ENCODE measurements around the gene CMSS1. TPM values are rescaled to one million over a fixed set of nuclear protein-coding genes. Genes with fewer than 3 reads are reported as not detected.

The CMSS1 gene
- total and polyA plus RNA-seq, 8 donors: 14.4 to 29.9 (median 15.9) TPM

GRCh38 chr3:99780749-99781148, 36.9 kb upstream of the CMSS1 start:
- intact Hi-C loops (cut with DNase I): no loop called here
- DNase-seq (no peak), ATAC-seq (no peak), FAIRE-seq (no peak)
- Histone ChIP-seq H3K27ac (no peak overlapping the region), H3K4me1 (no peaks in the 10 kb centered on the region), H3K4me3 (no peak overlapping the region), H3K27me3 (no peaks in the 10 kb centered on the region), H3K36me3 (no peaks in the 10 kb centered on the region), H3K9me3 (no peaks in the 10 kb centered on the region)
- TF ChIP-seq CTCF (IDR thresholded peaks at IDR 0.05): no peak
- 64 to 66% methylated on average over 3 of the region's 3 CpGs for WGBS, 2 donors

DNA sequence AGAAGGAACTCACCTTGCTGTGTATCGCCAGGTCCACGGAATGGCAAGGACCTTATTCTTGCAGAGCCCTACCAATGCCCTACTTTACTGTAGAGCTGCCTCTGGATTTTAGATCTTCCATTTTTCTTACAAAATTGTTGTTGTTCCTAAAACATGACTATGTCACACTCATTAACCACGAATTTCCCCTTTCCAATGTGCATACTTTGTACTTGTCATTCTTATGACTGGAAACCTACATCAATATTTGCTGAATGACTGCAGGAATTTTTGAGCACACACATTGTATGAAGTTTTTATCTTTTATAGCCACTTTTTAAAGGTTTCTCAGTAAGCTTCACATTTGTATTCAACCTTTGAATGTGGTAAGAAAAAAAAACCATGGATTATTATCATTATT, 35.9 kb upstream of the CMSS1 start:
- WGBS, 2 donors: 68 to 76% methylated on average over 3 of the region's 3 CpGs
- no peaks in the 10 kb centered on the region for H3K4me1 ChIP-seq
- intact Hi-C loops (cut with DNase I): no loop called here
- ATAC-seq (no peak), FAIRE-seq (no peak), DNase-seq (no peak)
- H3K27ac ChIP-seq: no peak overlapping the region
- no peaks in the 10 kb centered on the region for H3K27me3 ChIP-seq
- TF ChIP-seq CTCF (IDR thresholded peaks at IDR 0.05): no peak
- no peak overlapping the region for H3K4me3 ChIP-seq
- no peaks in the 10 kb centered on the region for H3K36me3 ChIP-seq
- H3K9me3 ChIP-seq: no peaks in the 10 kb centered on the region

DNA sequence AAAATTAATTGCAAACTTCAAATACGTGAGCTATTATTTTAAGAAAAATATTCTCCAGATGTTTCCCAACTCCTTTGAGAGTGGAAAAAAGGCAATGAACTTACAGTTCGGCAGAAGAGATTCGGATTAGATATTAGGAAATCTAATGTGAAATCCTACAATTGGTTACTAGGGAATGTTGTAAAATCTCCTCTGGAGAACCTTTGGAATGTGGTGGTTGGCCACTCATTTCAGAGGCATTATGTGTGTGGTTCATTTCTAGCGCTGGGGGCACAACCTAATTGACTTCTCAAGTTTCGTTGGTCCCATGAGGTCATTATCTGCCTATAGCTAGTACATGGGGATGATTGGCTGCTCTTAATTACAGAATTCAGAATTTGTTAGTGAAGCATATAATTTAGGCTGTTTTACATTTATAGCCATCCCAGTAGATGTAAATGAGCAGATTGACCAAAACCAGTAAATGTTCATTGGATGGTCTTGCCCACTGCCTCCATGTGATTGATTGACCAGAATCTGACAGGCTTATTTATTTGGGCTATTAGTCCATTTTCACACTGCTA, 34.6 kb upstream of the CMSS1 start:
- Histone ChIP-seq H3K27me3 (no peaks in the 10 kb centered on the region), H3K9me3 (no peaks in the 10 kb centered on the region), H3K4me1 (no peaks in the 10 kb centered on the region), H3K36me3 (no peaks in the 10 kb centered on the region), H3K27ac (no peak overlapping the region), H3K4me3 (no peak overlapping the region)
- ATAC-seq (peak in 1 of 4 donors; percentile 18), DNase-seq (no peak), FAIRE-seq (no peak)
- 44 to 48% methylated on average over 5 of the region's 5 CpGs for WGBS, 2 donors
- intact Hi-C loops (cut with DNase I): no loop called here
- TF ChIP-seq CTCF (IDR thresholded peaks at IDR 0.05): no peak

GRCh38 chr3:99789011-99789721, 28.5 kb upstream of the CMSS1 start:
- intact Hi-C loops (cut with DNase I): no loop called here
- no peak for FAIRE-seq
- no peaks in the 10 kb centered on the region for H3K36me3 ChIP-seq
- TF ChIP-seq CTCF (IDR thresholded peaks at IDR 0.05): peak in 3 of 4 donors; percentile 14 to 43 (median 42)
- 20 to 29% methylated on average over 3 of the region's 3 CpGs for WGBS, 2 donors
- ATAC-seq: peak; percentile 55 to 89 (median 85)
- no peaks in the 10 kb centered on the region for H3K4me1 ChIP-seq
- no peak for DNase-seq
- H3K4me3 ChIP-seq: no peak overlapping the region
- H3K9me3 ChIP-seq: no peaks in the 10 kb centered on the region
- no peak overlapping the region for H3K27ac ChIP-seq
- no peaks in the 10 kb centered on the region for H3K27me3 ChIP-seq

- TF ChIP-seq CTCF (IDR thresholded peaks at IDR 0.05): no peak
- Histone ChIP-seq H3K4me1 (no peaks in the 10 kb centered on the region), H3K27me3 (no peaks in the 10 kb centered on the region), H3K9me3 (no peaks in the 10 kb centered on the region), H3K36me3 (no peaks in the 10 kb centered on the region), H3K27ac (no peak overlapping the region), H3K4me3 (no peak overlapping the region)
- intact Hi-C loops (cut with DNase I): no loop called here
- ATAC-seq (no peak), DNase-seq (peak in 1 of 6 donors; percentile 68), FAIRE-seq (no peak)
- WGBS, 2 donors: 85 to 97% methylated on average over 8 of the region's 8 CpGs
Measured at GRCh38 chr3:99794485-99794884, 23.2 kb upstream of the CMSS1 start.
